Left renal cortex interstitium (tissue), 4 donors: ENCODE measurements around the gene RNF114. TPM values are rescaled to one million over a fixed set of nuclear protein-coding genes. Genes with fewer than 3 reads are reported as not detected.
"Not testable (repeated sequence)": the region's sequence is repeated elsewhere in the genome, so short reads cannot be mapped to it uniquely, and the experiment has no call there.

Source experiments
- DNase-seq, 4 donors: peaks; one replicate each; pipeline ENCODE4 v3.0.0-alpha.2; 2013; ENCODE audit warnings: low read depth in 4 of 4, low spot score in 2 of 4, missing footprints in 1 of 4
- polyA plus RNA-seq, 4 donors: library from polyadenylated mRNA; unstranded; fragments of 120-200 nt; gene quantifications; one replicate each; pipeline ENCODE4 v1.2.1, GENCODE V29; 2013; ENCODE audit not compliant: insufficient read length in 4 of 4

The RNF114 gene
- polyA plus RNA-seq, 4 donors: 61.8 to 82.3 (median 73.8) TPM

DNA sequence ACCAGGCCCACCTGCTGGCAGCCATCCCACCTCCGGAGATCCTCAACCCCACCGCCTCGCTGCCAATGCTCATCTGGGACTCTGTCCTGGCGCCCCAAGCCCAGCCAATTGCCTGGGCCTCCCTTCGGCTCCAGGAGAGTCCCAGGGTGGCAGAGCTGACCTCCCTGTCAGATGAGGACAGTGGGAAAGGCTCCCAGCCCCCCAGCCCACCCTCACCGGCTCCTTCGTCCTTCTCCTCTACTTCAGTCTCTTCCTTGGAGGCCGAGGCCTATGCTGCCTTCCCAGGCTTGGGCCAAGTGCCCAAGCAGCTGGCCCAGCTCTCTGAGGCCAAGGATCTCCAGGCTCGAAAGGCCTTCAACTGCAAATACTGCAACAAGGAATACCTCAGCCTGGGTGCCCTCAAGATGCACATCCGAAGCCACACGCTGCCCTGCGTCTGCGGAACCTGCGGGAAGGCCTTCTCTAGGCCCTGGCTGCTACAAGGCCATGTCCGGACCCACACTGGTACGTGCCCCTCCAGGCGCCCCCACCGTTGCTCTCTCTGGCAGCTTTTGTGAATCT, 47.7 kb downstream of the RNF114 start:
- no peak for DNase-seq

DNA sequence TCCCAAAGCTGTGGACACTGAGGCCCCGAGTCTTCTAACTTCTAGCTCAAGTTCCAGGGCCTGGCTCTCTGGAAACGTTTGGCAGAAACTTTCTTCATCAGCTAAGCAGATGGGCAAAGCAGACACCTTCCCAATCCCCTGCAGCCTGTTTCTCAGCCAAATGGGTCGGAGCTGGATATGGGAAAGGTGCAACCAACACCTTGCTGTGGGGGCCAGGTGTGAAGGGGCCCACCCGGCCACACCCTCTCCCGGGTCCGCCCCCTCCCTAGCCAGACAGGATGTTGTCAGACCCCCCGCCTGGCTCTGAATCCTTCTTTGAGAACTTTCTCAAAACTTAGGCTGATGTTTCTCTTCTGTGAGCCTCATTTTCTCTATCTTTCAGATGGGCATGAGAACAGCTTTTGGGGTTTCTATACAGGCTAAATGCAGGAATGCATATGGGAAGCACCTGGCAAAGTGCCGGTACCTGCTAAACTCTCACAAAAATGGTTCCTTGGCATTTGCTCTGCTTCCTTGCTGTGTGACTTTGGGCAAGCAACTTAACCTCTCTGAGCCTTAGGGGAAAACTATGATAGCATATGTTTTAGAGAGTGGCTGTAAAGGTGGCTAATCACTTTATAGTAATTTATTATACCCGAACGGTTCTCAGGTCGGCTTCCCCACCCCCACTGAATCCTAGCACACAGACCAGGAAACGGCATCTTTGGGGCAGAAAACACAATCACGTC, 48.4 kb downstream of the RNF114 start:
- DNase-seq: no peak

DNA sequence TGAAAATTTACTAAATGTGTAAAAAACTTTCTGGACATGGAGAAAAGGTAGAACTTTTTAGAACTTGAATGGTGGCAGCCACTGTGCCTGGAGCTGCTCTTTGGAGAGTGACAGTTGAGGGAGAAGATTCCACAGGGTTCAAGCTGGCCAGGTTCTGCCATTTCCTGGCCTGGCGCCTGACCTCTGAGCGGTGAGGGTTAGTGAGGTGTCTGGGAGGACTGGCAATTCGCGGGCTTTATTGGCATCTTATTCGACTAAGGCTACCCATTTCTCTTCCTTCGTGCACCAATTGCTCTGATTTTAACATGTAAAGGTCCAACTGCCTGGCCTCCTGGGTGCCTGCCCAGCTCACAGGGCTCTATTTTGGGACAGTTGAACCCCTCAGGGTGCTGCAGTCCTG, 49.0 kb downstream of the RNF114 start:
- no peak for DNase-seq

DNA sequence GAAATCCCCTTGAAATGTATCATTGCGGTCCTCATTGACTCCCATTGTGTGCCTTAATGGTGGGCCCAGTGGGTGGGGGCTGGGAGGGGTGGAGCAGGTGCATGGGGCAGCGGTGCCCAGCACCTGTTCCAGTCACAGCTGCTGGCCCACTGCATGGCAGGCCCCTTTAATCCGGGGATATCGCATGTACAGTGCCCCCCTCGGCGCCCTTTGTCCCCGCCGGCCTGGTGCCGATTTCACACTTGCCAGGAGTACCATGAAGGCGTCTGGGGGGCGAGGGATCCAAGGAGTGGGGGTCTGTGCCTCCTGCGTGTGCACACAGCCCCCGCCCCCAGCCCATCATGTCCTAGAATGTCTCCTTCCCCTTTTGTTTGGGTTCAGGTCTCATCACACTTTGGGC, 49.4 kb downstream of the RNF114 start:
- no peak for DNase-seq

DNA sequence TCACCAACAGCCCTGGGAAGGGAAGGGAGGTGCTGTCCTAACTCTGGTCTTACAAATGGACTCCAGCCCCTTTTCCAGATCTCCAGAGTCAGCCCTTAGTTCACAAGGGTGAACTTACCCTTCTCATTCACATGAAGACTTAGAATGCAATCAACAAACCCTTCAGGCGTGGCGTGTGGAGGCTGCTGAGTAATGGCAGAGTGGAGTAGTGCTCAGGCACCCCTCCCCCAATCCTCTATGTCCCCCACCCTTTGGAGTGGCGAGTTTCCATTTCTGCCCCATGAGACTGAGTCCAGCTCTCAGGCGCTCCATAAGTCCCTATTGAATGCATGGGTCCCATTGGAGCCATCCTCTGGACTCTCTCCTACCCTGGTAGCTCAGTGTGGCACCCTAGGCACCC, 49.9 kb downstream of the RNF114 start:
- DNase-seq: no peak

DNA sequence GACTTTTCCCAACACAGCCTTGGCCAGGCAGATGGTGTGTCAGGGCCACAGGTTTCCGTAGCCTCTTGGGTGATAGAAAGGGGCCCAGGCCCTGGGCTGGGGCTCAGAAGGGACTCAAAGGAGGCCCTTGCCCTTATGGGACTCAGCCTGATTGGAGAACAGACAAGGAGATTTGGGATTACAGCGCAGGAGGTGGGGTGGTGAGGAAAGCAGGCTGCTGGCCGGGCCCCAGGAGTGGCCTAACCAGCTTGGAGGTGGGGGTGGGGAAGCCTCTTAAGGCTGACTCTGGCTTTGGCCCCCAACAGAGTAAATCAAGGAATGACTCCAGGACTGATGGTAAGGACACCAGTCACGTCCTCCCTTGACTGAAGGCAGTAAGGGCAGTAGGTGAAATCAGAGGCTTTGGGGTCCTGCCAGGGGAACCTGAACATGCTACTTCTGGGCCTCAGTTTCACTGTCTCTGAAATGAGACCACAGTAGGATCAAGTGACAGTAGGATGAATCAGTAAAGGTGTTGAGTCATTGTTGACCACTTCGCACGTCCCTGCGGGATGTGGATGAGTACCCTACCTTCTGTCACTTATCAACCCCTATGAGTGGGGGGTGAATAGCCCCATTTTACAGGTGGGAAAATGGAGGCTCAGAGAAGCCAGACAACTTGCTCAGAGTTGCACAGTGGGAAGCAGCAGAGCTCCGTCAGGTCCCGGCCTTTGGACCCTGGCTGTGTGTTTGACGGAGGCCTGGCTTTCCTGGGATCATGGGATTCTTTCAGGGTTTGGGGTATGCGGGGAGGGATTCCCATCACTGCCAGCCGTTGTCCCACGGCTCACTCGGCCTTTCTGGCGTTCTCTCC, 51.0 kb downstream of the RNF114 start:
- no peak for DNase-seq

DNA sequence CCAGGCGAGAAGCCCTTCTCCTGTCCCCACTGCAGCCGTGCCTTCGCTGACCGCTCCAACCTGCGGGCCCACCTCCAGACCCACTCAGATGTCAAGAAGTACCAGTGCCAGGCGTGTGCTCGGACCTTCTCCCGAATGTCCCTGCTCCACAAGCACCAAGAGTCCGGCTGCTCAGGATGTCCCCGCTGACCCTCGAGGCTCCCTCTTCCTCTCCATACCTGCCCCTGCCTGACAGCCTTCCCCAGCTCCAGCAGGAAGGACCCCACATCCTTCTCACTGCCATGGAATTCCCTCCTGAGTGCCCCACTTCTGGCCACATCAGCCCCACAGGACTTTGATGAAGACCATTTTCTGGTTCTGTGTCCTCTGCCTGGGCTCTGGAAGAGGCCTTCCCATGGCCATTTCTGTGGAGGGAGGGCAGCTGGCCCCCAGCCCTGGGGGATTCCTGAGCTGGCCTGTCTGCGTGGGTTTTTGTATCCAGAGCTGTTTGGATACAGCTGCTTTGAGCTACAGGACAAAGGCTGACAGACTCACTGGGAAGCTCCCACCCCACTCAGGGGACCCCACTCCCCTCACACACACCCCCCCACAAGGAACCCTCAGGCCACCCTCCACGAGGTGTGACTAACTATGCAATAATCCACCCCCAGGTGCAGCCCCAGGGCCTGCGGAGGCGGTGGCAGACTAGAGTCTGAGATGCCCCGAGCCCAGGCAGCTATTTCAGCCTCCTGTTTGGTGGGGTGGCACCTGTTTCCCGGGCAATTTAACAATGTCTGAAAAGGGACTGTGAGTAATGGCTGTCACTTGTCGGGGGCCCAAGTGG, 51.9 kb downstream of the RNF114 start:
- no peak for DNase-seq

DNA sequence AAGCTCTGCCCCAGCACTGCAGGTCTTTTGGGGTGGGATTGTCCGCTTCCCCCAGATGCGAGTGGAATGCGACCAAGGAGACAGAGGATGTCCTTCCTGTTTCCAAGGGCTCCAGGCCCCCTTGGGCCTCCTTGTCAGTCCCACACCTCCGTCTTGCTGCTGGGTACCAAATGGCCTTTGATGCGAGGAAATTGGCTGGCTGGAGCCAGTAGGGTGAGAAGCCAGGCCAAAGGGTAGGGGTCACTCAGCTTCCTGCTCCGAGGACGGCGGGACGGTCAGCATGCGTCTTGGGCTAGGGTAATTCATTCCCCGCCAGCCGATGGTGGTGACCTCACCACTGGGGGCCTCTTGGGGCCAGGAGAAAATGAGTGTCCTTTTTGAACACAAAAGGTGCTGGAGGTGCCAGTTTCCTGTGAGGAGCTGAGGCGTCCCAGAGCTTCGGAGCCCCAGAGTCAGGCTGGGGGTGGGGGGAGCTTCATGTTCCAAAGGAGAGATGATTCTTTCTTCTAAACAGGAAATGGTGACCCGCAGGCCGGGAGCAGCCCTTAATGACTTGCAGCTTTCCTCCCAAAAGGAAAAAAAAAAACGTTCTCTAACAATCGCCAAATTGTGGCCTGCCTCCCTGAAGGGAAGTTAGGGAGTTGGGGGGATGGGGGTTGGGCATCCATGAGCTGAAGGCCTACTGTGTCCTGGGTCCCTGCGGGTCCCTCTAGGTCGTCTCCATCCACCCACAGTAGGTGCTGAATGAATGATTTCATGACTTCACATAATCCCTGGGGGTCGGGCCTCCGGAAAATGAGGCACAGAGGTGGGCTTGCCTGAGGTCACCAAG, 53.3 kb downstream of the RNF114 start:
- DNase-seq: peak in 1 of 4 donors; percentile 62

DNA sequence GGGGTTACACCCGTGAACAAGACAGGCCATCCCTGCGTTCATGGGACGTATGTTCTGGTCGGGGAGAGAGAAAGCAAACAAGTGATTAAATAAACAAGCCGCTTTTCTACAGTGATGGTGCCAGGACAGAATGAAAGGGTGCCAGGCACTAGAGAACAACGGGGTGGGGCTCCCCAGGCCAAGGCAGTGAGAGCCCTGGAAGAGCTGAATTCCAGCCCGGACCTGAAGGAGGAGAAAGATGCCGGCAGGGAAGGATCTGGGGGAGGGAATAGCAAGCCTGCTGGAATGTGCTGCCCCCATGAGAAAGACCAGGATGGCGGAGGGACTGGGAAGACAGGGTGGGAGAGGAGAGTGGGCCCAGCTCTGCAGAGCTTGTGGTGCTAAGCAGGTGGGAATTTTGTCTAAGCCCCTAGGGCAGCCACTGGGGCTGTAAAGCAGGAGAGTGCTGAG, 54.1 kb downstream of the RNF114 start:
- no peak for DNase-seq

DNA sequence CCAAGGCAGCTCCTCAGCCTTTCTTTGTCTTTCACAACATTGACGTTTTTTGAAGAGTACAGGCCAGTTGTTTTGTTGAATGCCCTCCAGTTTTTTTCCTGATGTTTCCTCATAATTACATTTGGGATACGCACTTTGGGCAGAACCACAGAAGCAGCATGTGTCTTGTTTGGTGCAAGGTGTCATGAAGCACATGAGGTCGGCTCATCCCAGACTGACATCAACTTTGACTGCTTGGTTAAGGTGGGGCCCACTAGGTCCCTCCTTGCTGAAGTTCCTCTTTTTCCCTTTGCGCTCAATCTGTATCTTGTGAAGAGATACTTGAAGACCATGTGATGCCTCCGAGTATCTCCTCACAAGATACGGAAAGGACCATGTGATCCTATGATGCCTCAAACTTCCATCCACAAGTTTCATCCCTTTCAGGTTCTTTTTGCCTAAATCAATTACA, 57.1 kb downstream of the RNF114 start:
- no peak for DNase-seq

DNA sequence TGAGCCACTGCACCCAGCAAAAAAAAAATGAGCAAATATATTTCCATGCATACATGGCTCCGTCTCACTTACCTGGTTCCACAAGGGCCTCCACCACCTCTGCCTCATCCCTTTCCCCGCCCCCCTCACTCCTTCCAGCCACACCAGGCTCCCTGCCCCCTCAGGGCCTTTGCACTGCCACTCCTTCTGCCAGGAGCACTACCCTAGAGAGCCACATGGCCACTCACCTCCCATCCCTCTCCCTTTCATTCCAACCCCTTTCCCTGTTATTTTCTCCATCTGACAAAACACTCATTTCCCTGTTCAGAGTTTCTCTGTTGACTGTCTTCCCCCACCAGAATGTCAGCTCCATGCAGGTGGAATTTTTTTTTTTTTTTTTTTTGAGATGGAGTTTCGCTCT, 59.4 kb downstream of the RNF114 start:
- DNase-seq: no peak

DNA sequence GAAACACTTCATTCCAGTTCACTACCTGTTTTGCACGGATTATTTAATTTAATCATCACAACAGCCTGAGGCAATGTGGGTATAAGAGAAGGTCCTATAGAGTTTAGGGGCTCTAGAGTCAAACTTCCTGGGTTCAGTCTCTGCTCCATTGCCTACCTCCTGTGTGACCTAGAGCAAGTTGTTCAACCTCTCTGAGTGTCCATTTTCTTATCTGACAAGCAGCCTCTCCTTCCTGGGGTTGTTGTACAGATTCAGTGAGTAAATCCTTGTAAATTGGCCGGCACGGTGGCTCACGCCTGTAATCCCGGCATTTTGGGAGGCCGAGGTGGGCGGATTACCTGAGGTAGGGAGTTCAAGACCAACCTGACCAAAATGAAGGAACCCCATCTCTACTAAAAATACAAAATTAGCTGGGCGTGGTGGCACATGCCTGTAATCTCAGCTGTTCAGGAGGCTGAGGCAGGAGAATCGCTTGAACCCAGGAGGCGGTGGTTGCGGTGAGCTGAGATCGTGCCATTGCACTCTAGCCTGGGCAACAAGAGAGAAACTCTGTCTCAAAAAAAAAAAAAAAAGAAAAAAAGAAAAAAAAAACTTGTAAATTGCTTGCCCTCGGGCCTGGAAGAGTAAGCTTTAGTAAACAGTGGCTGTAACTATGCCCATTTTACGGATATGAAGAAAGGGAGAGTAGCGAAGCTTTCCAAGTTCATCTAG, 62.4 kb downstream of the RNF114 start:
- DNase-seq: not testable (repeated sequence)

DNA sequence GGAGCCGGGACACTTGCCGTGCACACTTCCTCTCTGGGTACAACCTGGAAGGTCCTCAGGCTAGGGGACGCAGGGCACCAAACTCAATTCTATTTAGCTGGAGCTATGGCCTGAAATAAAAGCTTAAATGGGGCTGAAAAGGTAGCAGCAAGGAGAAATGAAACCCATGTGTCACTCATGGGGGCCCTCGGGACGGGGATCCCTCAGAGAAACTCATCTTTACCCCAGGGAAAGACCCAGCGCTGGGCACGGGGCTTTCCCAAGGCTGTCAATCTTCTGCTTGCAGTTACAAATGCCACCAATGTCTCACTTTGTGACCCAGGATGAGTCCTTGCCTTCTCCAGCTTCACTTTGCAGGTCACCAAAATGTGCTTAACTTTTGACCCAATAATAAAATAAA, 63.1 kb downstream of the RNF114 start:
- no peak for DNase-seq

DNA sequence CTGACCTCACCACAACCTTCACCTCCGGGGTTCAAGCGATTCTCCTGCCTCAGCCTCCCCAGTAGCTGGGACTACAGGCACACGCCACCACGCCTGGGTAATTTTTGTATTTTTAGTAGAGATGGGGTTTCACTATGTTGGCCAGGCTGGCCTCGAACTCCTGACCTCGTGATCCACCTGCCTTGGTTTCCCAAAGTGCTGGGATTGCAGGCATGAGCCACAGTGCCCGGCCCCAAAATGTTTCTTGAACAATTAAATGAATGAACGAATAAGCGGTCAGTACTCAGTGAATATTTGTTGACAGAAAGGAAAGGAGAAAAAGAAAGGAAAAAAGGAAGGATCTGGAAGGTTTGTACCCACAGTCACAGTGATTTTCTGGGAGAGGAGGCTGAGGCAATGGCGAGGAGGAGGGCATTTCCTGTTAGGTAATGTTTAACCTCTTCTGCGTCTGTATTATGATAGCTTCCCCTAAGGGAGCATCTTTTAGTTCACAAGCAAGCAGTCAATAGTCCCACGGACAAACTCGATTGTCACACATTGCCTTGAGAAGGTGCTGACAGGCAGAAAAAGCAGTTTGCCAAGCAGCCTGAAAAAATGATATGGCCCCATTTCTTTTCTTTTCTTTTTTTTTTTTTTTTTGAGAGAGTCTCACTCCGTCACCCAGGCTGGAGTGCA, 64.5 kb downstream of the RNF114 start:
- DNase-seq: not testable (repeated sequence)

DNA sequence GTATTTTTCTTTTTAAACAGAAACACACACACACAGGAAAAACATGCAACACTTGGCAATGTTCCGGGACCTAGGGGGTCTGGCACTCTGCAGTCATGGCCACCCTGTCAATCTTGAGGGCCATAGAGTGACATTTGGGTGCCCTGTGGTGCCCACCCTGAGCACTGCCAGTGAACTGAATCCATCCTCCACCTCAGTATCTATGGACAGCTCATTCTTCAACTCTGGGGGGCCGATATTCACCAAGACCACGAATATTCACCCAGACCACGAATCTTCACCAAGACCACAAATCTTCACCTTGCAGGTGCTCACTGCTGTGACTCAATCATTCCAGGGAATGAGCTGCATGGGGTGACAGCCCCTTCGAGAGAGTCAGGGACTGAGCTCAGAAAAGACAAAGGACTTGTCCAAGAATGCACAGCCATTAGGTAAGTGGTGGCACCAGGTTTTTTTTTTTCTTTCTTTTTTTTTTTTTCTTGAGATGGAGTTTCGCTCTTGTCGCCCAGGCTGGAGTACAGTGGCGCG, 65.7 kb downstream of the RNF114 start:
- no peak for DNase-seq

DNA sequence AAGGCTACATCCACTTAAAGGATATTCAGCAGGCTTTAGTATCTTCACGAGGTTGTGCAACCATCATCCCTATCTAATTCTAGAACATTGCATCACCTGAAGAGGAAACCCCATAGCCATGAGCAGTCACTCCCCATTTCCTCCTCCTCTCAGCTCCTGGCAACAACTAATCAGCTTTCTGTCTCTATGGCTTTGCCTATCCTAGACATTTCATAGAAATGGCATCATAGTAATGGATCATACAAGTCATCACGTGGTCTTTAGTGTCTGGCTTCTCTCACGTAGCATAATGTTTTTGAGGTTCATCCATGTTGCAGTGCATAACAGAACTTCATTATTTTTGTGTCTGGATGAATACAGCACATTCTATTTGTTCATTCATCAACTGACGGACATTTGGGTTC, 67.1 kb downstream of the RNF114 start:
- DNase-seq: no peak
